Ovary (tissue), 9 donors: ENCODE results near the gene ZNHIT1. TPM values are rescaled to one million over a fixed set of nuclear protein-coding genes. Genes with fewer than 3 reads are reported as not detected.
A peak's percentile ranks its signal among the peaks of the same experiment; 100 is the strongest.

ENCODE experiments used
- DNase-seq, 5 donors: peaks; one replicate each; pipeline ENCODE4 v3.0.0-alpha.2; 2019 to 2020
- H3K27ac ChIP-seq, 2 donors: fragments of 200-600 bp; one replicate each; pipeline versions ENCODE4 v1.5.1 to v1.8.0; 2019 to 2022
- H3K27me3 ChIP-seq: fragments of 200-600 bp; one replicate; pipeline ENCODE4 v1.8.0; 2022
- H3K36me3 ChIP-seq: fragments of 200-600 bp; sonication (generic); one replicate; pipeline ENCODE4 v1.5.1; 2019
- H3K4me1 ChIP-seq: one replicate; pipeline ENCODE4 v1.8.1; 2013; ENCODE audit warnings: mild to moderate bottlenecking, moderate library complexity; ENCODE audit not compliant: insufficient read depth
- H3K4me3 ChIP-seq: fragments of 200-600 bp; sonication (generic); one replicate; pipeline ENCODE4 v1.5.1; 2017
- H3K9me3 ChIP-seq, 2 donors: fragments of 200-600 bp in 1 of 2; sonication (generic) in 1 of 2; one replicate each; pipeline versions ENCODE4 v1.5.1 to v1.8.1; 2013 to 2019; ENCODE audit warnings: mild to moderate bottlenecking in 1 of 2, moderate library complexity in 1 of 2
- CTCF ChIP-seq, 3 donors: fragments of 450-650 bp in 2 of 3; fragments of 200-600 bp in 1 of 3; IDR thresholded peaks; one replicate each; pipeline versions ENCODE4 v1.5.1 to v1.8.0; 2016 to 2022; ENCODE audit warnings: antibody characterized with exemption in 3 of 3, mild to moderate bottlenecking in 1 of 3
- EP300 ChIP-seq: sonication (generic); formaldehyde crosslinking; IDR thresholded peaks from one replicate; pipeline ENCODE4 v1.6.1; 2017; ENCODE audit warnings: antibody characterized with exemption
- POLR2A ChIP-seq: fragments of 450-650 bp; IDR thresholded peaks from one replicate; pipeline ENCODE4 v1.6.1; 2017; ENCODE audit warnings: antibody characterized with exemption, mild to moderate bottlenecking, moderate library complexity
- WGBS, 3 donors: extraction: QIAGEN DNeasy Blood & Tissue Kit in 1 of 3; methylation state at CpG; one replicate each; pipeline versions ENCODE4 v1.1.5 to v1.1.7; 2013 to 2017; 5-methylcytosine and 5-hydroxymethylcytosine counted together
- intact Hi-C, 4 donors: fragments of 100-400 bp; cut with DNase I; formaldehyde crosslinking; loops; one replicate each; pipeline versions ENCODE4 v1.11.0 to v1.15.1; 2022 to 2023
- polyA plus RNA-seq, 2 donors: library from polyadenylated mRNA; stranded (reverse); fragments of 200-250 nt in 1 of 2; fragments of 350-450 nt in 1 of 2; fragmentation: Illumina TruSeq in 1 of 2; extraction: RNeasy Lipid Tissue Mini Kit (QIAGEN cat#74804) in 1 of 2; gene quantifications; one replicate each; pipeline ENCODE4 v1.2.3, GENCODE V29; 2013 to 2014
- total RNA-seq, 7 donors: library from RNA; depleted of rRNA in 2 of 7; stranded (reverse); fragments of >200 nt in 2 of 7; fragmentation: NEBNext Ultra II Directional in 3 of 7; extraction: Animal tissue kit (Norgen Biotek cat#: 25700) in 3 of 7; gene quantifications; one replicate each; pipeline versions ENCODE4 v1.1.0 to v1.2.4, GENCODE V29; 2016 to 2023
- donor health status: DM: no; HTN: no; CAD: no; lungs with moderate emphysema.
- donor health status: DM: no; HTN: no; CAD: no.
- donor health status: Bipolar disorder and iron deficiency.
- donor health status: DM: yes; HTN: yes; CAD: no.
- donor health status: DM: no; HTN: no; CAD: no.
- donor health status: DM: yes; HTN: yes; CAD: no.

ZNHIT1 gene
- total and polyA plus RNA-seq, 9 donors, result 27.6 to 84.4 (median 43.5) TPM

- H3K4me3 ChIP-seq, result no peak overlapping the region
- 0 to 1% (median 1%) methylated on average over 25 to 33 of the region's 33 CpGs for WGBS, 3 donors
- intact Hi-C loops, result loop anchor here in 3 of 4 donors (5.0 to 10.0 kb wide), 4 partner anchors 72 to 275 kb away; partner anchors contain the start of gene ACHE (in 1 of the 3)
- DNase-seq, result peak; percentile 45 to 81 (median 71)
- H3K9me3 ChIP-seq, result no peaks in the 10 kb centered on the region
- H3K36me3 ChIP-seq, result no peaks in the 10 kb centered on the region
- H3K4me1 ChIP-seq, result peaks cover 9% of the 10 kb centered on the region
- H3K27me3 ChIP-seq, result peaks cover 7% of the 10 kb centered on the region
- H3K27ac ChIP-seq, result no peak overlapping the region
- TF ChIP-seq POLR2A (no peak), CTCF (IDR thresholded peaks at IDR 0.05) (peak; percentile 62 to 68 (median 66))
Measured at GRCh38 chr7:101169838-101170551, 48.0 kb upstream of the ZNHIT1 start.

- no peak for TF ChIP-seq CTCF (IDR thresholded peaks at IDR 0.05)
- TF ChIP-seq EP300, result no peak
- no peak for TF ChIP-seq POLR2A
- H3K27ac ChIP-seq, result no peak overlapping the region
- intact Hi-C loops, result loop anchor here in 1 of 4 donors (10.0 kb wide), 1 partner anchor 114 kb away; no protein-coding TSS in a partner anchor
- peaks cover 7% of the 10 kb centered on the region for H3K27me3 ChIP-seq
- H3K9me3 ChIP-seq, result no peaks in the 10 kb centered on the region
- DNase-seq, result no peak
- no peak overlapping the region for H3K4me3 ChIP-seq
- H3K36me3 ChIP-seq, result no peaks in the 10 kb centered on the region
- WGBS, 3 donors, result 3 to 4% (median 4%) methylated on average over 17 of the region's 17 CpGs
- H3K4me1 ChIP-seq, result peaks cover 7% of the 10 kb centered on the region
Measured at GRCh38 chr7:101170617-101171441, 47.1 kb upstream of the ZNHIT1 start.

DNA sequence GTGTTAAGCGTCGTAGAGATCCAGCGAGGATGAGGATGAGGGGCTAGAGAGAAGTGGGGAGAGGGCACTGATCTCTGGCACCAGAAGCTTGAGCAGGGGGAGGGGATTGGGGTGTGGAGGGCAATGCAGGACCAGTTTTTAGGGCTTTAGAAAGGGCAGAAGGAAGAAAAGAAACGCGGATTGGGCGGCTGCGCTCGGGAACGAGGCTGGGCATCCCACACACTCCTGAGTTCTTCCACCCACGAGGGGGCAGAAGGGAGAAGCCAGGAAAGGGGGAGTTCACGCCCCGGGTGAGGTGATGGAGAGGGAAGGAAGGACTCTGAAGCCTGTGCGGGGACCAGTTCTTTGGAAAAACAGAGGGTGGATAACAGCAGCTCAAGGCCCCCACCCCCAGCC is 46.5 kb upstream of the ZNHIT1 start:
- no peak for DNase-seq
- intact Hi-C loops, result loop anchor here in 1 of 4 donors (10.0 kb wide), 1 partner anchor 113 kb away; no protein-coding TSS in a partner anchor
- 1% methylated on average over 12 to 13 of the region's 13 CpGs for WGBS, 3 donors

More for the DNA sequence above, 46.5 kb upstream of the ZNHIT1 start:
- no peak overlapping the region for H3K27ac ChIP-seq
- H3K9me3 ChIP-seq, result no peaks in the 10 kb centered on the region
- no peaks in the 10 kb centered on the region for H3K36me3 ChIP-seq
- H3K4me1 ChIP-seq, result peaks cover 7% of the 10 kb centered on the region
- H3K27me3 ChIP-seq, result peaks cover 7% of the 10 kb centered on the region
- H3K4me3 ChIP-seq, result no peak overlapping the region
- TF ChIP-seq POLR2A (no peak), CTCF (IDR thresholded peaks at IDR 0.05) (no peak), EP300 (no peak)
